DOHH2 (cell line): Measurements from ENCODE around the gene TRIM38.

Experiments
- H3F3A ChIP-seq: fragments of 200-600 bp; sonication (generic), shearing (Covaris generic); 2 replicates; pipeline ENCODE4 v1.6.0; 2016; ENCODE audit warnings: antibody characterized with exemption, mild to moderate bottlenecking; ENCODE audit not compliant: control insufficient read depth, insufficient read depth
- H3K27ac ChIP-seq: fragments of 200-600 bp; sonication (generic); 2 replicates; pipeline ENCODE4 v1.5.1; 2014; ENCODE audit warnings: low read depth, mild to moderate bottlenecking, low read length, moderate library complexity
- H3K27me3 ChIP-seq: fragments of 200-600 bp; sonication (generic); 2 replicates; pipeline ENCODE4 v1.6.1; 2014; ENCODE audit warnings: mild to moderate bottlenecking, low read length, mixed read lengths; ENCODE audit not compliant: control insufficient read depth
- H3K36me3 ChIP-seq: fragments of 200-600 bp; sonication (generic); 2 replicates; pipeline ENCODE4 v1.6.1; 2014; ENCODE audit warnings: mild to moderate bottlenecking, low read length, moderate library complexity, mixed read lengths; ENCODE audit not compliant: control insufficient read depth
- H3K4me1 ChIP-seq: fragments of 200-600 bp; sonication (generic); 2 replicates; pipeline ENCODE4 v1.6.1; 2014; ENCODE audit warnings: mild to moderate bottlenecking, low read length, mixed read lengths; ENCODE audit not compliant: control insufficient read depth
- H3K4me2 ChIP-seq: fragments of 200-600 bp; sonication (generic); 2 replicates; pipeline ENCODE4 v1.6.0; 2014; ENCODE audit warnings: mild to moderate bottlenecking, low read length, moderate library complexity
- H3K4me3 ChIP-seq: fragments of 200-600 bp; sonication (generic); 2 replicates; pipeline ENCODE4 v1.5.1; 2014; ENCODE audit warnings: mild to moderate bottlenecking, low read length, mixed read lengths
- H3K79me2 ChIP-seq: fragments of 200-600 bp; sonication (generic); 2 replicates; pipeline ENCODE4 v1.6.1; 2014; ENCODE audit warnings: mild to moderate bottlenecking, low read length, mixed read lengths; ENCODE audit not compliant: control insufficient read depth
- H3K9me2 ChIP-seq: fragments of 200-600 bp; sonication (generic); replicated peaks from 2 replicates; pipeline ENCODE4 v1.6.1; 2014; ENCODE audit warnings: mild to moderate bottlenecking, low read length, mixed read lengths; ENCODE audit not compliant: control insufficient read depth
- H3K9me3 ChIP-seq: fragments of 200-600 bp; sonication (generic); 2 replicates; pipeline ENCODE4 v1.6.1; 2014; ENCODE audit warnings: antibody characterized with exemption, low read length, mixed read lengths; ENCODE audit not compliant: control insufficient read depth, insufficient read depth
- H4K20me1 ChIP-seq: fragments of 200-600 bp; sonication (generic); 2 replicates; pipeline ENCODE4 v1.6.0; 2014; ENCODE audit warnings: low read depth, mild to moderate bottlenecking, antibody characterized with exemption, low read length, moderate library complexity; ENCODE audit not compliant: control insufficient read depth, insufficient read depth
- CTCF ChIP-seq: fragments of 200-600 bp; sonication (generic); IDR thresholded peaks from one replicate; pipeline ENCODE4 v1.5.1; 2014; ENCODE audit warnings: antibody characterized with exemption, mild to moderate bottlenecking, low read depth, low read length; ENCODE audit not compliant: poor library complexity, severe bottlenecking
- EZH2phosphoT487 ChIP-seq: fragments of 200-600 bp; sonication (generic); IDR thresholded peaks from 2 replicates; pipeline ENCODE4 v1.6.1; 2017; ENCODE audit warnings: borderline replicate concordance, mild to moderate bottlenecking, antibody characterized with exemption, low read length, moderate library complexity, mixed read lengths

Gene TRIM38

DNA sequence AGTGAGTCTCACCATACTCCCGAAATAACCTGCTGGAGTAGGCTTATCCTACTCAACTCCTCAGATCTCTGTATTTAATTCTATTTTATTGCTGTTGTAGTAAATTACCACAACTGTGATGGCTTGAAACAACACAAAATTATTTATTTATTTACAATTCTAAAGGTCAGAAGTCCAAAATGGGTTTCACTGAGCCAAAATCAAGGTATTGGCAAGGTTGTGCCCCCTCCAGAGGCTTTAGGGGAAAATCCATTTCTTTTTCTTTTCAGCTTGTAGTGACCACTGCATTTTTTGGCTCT lies 31.2 kb upstream of the TRIM38 start:
- Histone ChIP-seq H3K9me3 (no peaks in the 10 kb centered on the region), H3K9me2 (no peaks in the 10 kb centered on the region), H3K27me3 (no peaks in the 10 kb centered on the region), H3K4me2 (no peak overlapping the region), H3K36me3 (no peaks in the 10 kb centered on the region), H4K20me1 (no peaks in the 10 kb centered on the region), H3K4me1 (no peaks in the 10 kb centered on the region), H3F3A (no peaks in the 10 kb centered on the region), H3K27ac (no peak overlapping the region), H3K4me3 (no peak overlapping the region), H3K79me2 (no peaks in the 10 kb centered on the region)
- no peak for TF ChIP-seq EZH2phosphoT487
- no peak for TF ChIP-seq CTCF

DNA sequence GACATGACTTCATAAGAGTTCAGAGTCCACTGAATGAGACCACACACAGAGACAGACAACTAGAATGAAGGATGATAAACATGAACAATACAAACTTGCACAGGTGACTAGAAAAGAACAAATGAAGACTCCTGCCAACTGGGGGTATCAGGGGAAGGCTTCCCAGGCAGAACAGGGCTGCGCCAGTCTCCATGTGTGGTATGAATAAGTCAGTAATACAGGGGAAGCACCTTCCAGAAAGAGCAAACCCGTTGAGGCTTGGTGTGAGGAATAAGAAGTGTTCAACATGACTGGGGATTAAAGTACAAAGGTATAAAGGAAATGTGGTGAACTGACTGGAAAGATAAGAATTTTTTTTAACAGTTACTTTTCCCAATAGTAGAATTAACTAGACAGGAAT lies 28.4 kb upstream of the TRIM38 start:
- Histone ChIP-seq H4K20me1 (no peaks in the 10 kb centered on the region), H3K4me3 (no peak overlapping the region), H3K9me3 (no peaks in the 10 kb centered on the region), H3K9me2 (no peaks in the 10 kb centered on the region), H3K79me2 (no peaks in the 10 kb centered on the region), H3K4me2 (no peak overlapping the region), H3K27ac (no peak overlapping the region), H3K27me3 (peaks cover 3% of the 10 kb centered on the region; the same call in 1 of the 2 replicates), H3F3A (no peaks in the 10 kb centered on the region), H3K4me1 (no peaks in the 10 kb centered on the region), H3K36me3 (no peaks in the 10 kb centered on the region)
- TF ChIP-seq EZH2phosphoT487, result no peak
- TF ChIP-seq CTCF, result no peak

- no peak overlapping the region for H3K27ac ChIP-seq
- H3K27me3 ChIP-seq, result peaks cover 3% of the 10 kb centered on the region; the same call in 1 of the 2 replicates
- no peak overlapping the region for H3K4me2 ChIP-seq
- H3K4me1 ChIP-seq, result no peaks in the 10 kb centered on the region
- H3K4me3 ChIP-seq, result no peak overlapping the region
- no peaks in the 10 kb centered on the region for H3F3A ChIP-seq
- no peaks in the 10 kb centered on the region for H3K79me2 ChIP-seq
- no peaks in the 10 kb centered on the region for H3K9me2 ChIP-seq
- H3K9me3 ChIP-seq, result no peaks in the 10 kb centered on the region
- H4K20me1 ChIP-seq, result no peaks in the 10 kb centered on the region
- TF ChIP-seq EZH2phosphoT487, result no peak
- TF ChIP-seq CTCF, result no peak
- H3K36me3 ChIP-seq, result no peaks in the 10 kb centered on the region
Measured at GRCh38 chr6:25934735-25935313, 27.8 kb upstream of the TRIM38 start.

GRCh38 chr6:25935953-25936352 lies 26.6 kb upstream of the TRIM38 start:
- no peaks in the 10 kb centered on the region for H4K20me1 ChIP-seq
- H3F3A ChIP-seq, result no peaks in the 10 kb centered on the region
- no peak for TF ChIP-seq CTCF
- TF ChIP-seq EZH2phosphoT487, result no peak
- H3K79me2 ChIP-seq, result no peaks in the 10 kb centered on the region
- H3K9me3 ChIP-seq, result no peaks in the 10 kb centered on the region
- no peak overlapping the region for H3K4me3 ChIP-seq
- no peak overlapping the region for H3K4me2 ChIP-seq
- no peaks in the 10 kb centered on the region for H3K9me2 ChIP-seq
- no peaks in the 10 kb centered on the region for H3K36me3 ChIP-seq
- no peak overlapping the region for H3K27ac ChIP-seq
- peaks cover 3% of the 10 kb centered on the region; the same call in 1 of the 2 replicates for H3K27me3 ChIP-seq
- no peaks in the 10 kb centered on the region for H3K4me1 ChIP-seq
